Urinary bladder (tissue), 4 donors: ENCODE data around the gene ARHGAP44. TPM values are rescaled to one million over a fixed set of nuclear protein-coding genes. Genes with fewer than 3 reads are reported as not detected.

ENCODE experiments used
- DNase-seq: peaks from one replicate; pipeline ENCODE4 v3.0.0-alpha.2; 2015; ENCODE audit errors: extremely low spot score
- H3K27ac ChIP-seq: one replicate; pipeline ENCODE4 v1.5.1; 2013; ENCODE audit warnings: low read depth, mild to moderate bottlenecking, moderate library complexity
- H3K36me3 ChIP-seq: one replicate; pipeline ENCODE4 v1.6.1; 2013; ENCODE audit warnings: mild to moderate bottlenecking, moderate library complexity; ENCODE audit not compliant: insufficient read depth
- H3K4me1 ChIP-seq: one replicate; pipeline ENCODE4 v1.6.1; 2013; ENCODE audit warnings: mild to moderate bottlenecking, moderate library complexity; ENCODE audit not compliant: insufficient read depth
- H3K4me3 ChIP-seq: one replicate; pipeline ENCODE4 v1.5.1; 2013; ENCODE audit warnings: low read depth, low read length
- WGBS: extraction: QIAGEN DNeasy Blood & Tissue Kit; methylation state at CpG from one replicate; pipeline ENCODE4 v1.1.7; 2013; 5-methylcytosine and 5-hydroxymethylcytosine counted together
- polyA plus RNA-seq: library from polyadenylated mRNA; stranded (reverse); fragments of 200-250 nt; gene quantifications from one replicate; pipeline ENCODE4 v1.2.3, GENCODE V29; 2013
- small RNA-seq: library from RNA; depleted of rRNA; stranded (forward); fragments of <200 nt; gene quantifications from one replicate; pipeline ENCODE3, GENCODE V24; 2014
- total RNA-seq: library from RNA; depleted of rRNA; stranded (reverse); fragments of >200 nt; gene quantifications from one replicate; pipeline ENCODE4 v1.2.3, GENCODE V29; 2014
- donor health status: healthy with polysubstance abuse.
- donor health status: healthy.

ARHGAP44 gene
- total and polyA plus RNA-seq, 2 donors, result 5.2 to 5.8 TPM

GRCh38 chr17:13025687-13026086 lies 236.4 kb downstream of the ARHGAP44 start:
- H3K4me1 ChIP-seq, result no peaks in the 10 kb centered on the region
- DNase-seq, result no peak
- H3K4me3 ChIP-seq, result no peak overlapping the region

GRCh38 chr17:13027246-13027645 lies 237.9 kb downstream of the ARHGAP44 start:
- 88% methylated on average over 5 of the region's 5 CpGs for whole genome bisulfite sequencing
- Histone ChIP-seq H3K27ac (no peak overlapping the region), H3K36me3 (no peaks in the 10 kb centered on the region), H3K4me1 (no peaks in the 10 kb centered on the region), H3K4me3 (no peak overlapping the region)
- no peak for DNase-seq

More at GRCh38 chr17:13025687-13026086, 236.4 kb downstream of the ARHGAP44 start:
- no peaks in the 10 kb centered on the region for H3K36me3 ChIP-seq
- no peak overlapping the region for H3K27ac ChIP-seq

GRCh38 chr17:13029340-13029739 lies 240.0 kb downstream of the ARHGAP44 start:
- Histone ChIP-seq H3K4me3 (no peak overlapping the region), H3K36me3 (no peaks in the 10 kb centered on the region)
- 76% methylated on average over 2 of the region's 2 CpGs for WGBS

GRCh38 chr17:13030056-13030455 lies 240.8 kb downstream of the ARHGAP44 start:
- no peak for DNase-seq
- Histone ChIP-seq H3K27ac (no peak overlapping the region), H3K4me1 (no peaks in the 10 kb centered on the region), H3K36me3 (no peaks in the 10 kb centered on the region), H3K4me3 (no peak overlapping the region)
- 59% methylated on average over 1 of the region's 1 CpG for whole genome bisulfite sequencing

More at GRCh38 chr17:13029340-13029739, 240.0 kb downstream of the ARHGAP44 start:
- no peak for DNase-seq
- Histone ChIP-seq H3K4me1 (no peaks in the 10 kb centered on the region), H3K27ac (no peak overlapping the region)

- Histone ChIP-seq H3K36me3 (no peaks in the 10 kb centered on the region), H3K27ac (no peak overlapping the region), H3K4me1 (no peaks in the 10 kb centered on the region), H3K4me3 (no peak overlapping the region)
- peak; percentile 8 for DNase-seq
- WGBS, result 49% methylated on average over 11 of the region's 11 CpGs
Measured at GRCh38 chr17:13030459-13031300, 241.4 kb downstream of the ARHGAP44 start.

GRCh38 chr17:13031718-13032350 lies 242.5 kb downstream of the ARHGAP44 start:
- no peak overlapping the region for H3K27ac ChIP-seq
- no peak overlapping the region for H3K4me3 ChIP-seq
- H3K4me1 ChIP-seq, result no peaks in the 10 kb centered on the region
- H3K36me3 ChIP-seq, result no peaks in the 10 kb centered on the region
- DNase-seq, result no peak
- 59% methylated on average over 16 of the region's 16 CpGs for WGBS

GRCh38 chr17:13035420-13035819 lies 246.1 kb downstream of the ARHGAP44 start:
- WGBS, result 100% methylated on average over 1 of the region's 1 CpG
- Histone ChIP-seq H3K4me1 (no peaks in the 10 kb centered on the region), H3K36me3 (no peaks in the 10 kb centered on the region), H3K27ac (no peak overlapping the region), H3K4me3 (no peak overlapping the region)
- DNase-seq, result no peak

- H3K4me1 ChIP-seq, result no peaks in the 10 kb centered on the region
- DNase-seq, result no peak
- no peak overlapping the region for H3K27ac ChIP-seq
- no peak overlapping the region for H3K4me3 ChIP-seq
- H3K36me3 ChIP-seq, result no peaks in the 10 kb centered on the region
Measured at GRCh38 chr17:13036751-13037150, 247.5 kb downstream of the ARHGAP44 start.

GRCh38 chr17:13038931-13039665 lies 249.8 kb downstream of the ARHGAP44 start:
- 94% methylated on average over 4 of the region's 4 CpGs for WGBS
- Histone ChIP-seq H3K27ac (no peak overlapping the region), H3K36me3 (no peaks in the 10 kb centered on the region), H3K4me3 (no peak overlapping the region), H3K4me1 (no peaks in the 10 kb centered on the region)
- DNase-seq, result no peak

Small RNAs within 50 kb of the gene (small RNA-seq; reads per million reads assigned to genes)
- not detected for gene MIR1269B

Other genes with a start within 250 kb of the ARHGAP44 start
- 59.5 TPM for gene MYOCD, start 123.6 kb upstream of the ARHGAP44 start, total RNA-seq
- 59.4 TPM for gene MYOCD, start 123.6 kb upstream of the ARHGAP44 start, polyA plus RNA-seq
- gene ELAC2, start 228.5 kb downstream of the ARHGAP44 start, total RNA-seq, result 33.3 TPM
- 47.0 TPM for gene ELAC2, start 228.5 kb downstream of the ARHGAP44 start, polyA plus RNA-seq